A673 (cell line): ENCODE data around the gene TEX19. TPM values are rescaled to one million over a fixed set of nuclear protein-coding genes. Genes with fewer than 3 reads are reported as not detected.

Source experiments
- BruUV-seq: library from RNA; stranded (reverse); fragments of 400-500 nt; replicated peaks from 2 replicates; lab custom pipeline; 2021; lab: Mats Ljungman, UMichigan
- CTCF ChIA-PET: fragments of 300-600 bp; sonication (Branson Sonifier 250); formaldehyde crosslinking; loops from one replicate; lab custom pipeline; 2022; ENCODE audit warnings: antibody characterized with exemption; lab: Charles Lee
- POLR2A ChIA-PET: fragments of 300-600 bp; sonication (Branson Sonifier 250); formaldehyde crosslinking; loops from one replicate; lab custom pipeline; 2022; ENCODE audit warnings: antibody characterized with exemption; ENCODE audit not compliant: low non-redundant PET; lab: Charles Lee
- DNase-seq: peaks from one replicate; pipeline ENCODE4 v3.0.0-alpha.2; 2015; ENCODE audit warnings: low spot score
- H3K27ac ChIP-seq: fragments of 200-600 bp; sonication (generic); 2 replicates; pipeline ENCODE4 v1.5.1; 2016; ENCODE audit warnings: mixed run types, low read depth, mild to moderate bottlenecking, mixed read lengths, antibody characterized with exemption, low read length; ENCODE audit not compliant: poor library complexity, severe bottlenecking
- H3K27me3 ChIP-seq: fragments of 200-600 bp; sonication (generic); replicated peaks from 2 replicates; pipeline ENCODE4 v1.6.1; 2017; ENCODE audit warnings: mixed run types, low read depth, mild to moderate bottlenecking, mixed read lengths, antibody characterized with exemption, low read length; ENCODE audit not compliant: insufficient read depth, poor library complexity
- H3K36me3 ChIP-seq: fragments of 200-600 bp; sonication (generic); 2 replicates; pipeline ENCODE4 v1.6.1; 2016; ENCODE audit warnings: mixed run types, mild to moderate bottlenecking, mixed read lengths, antibody characterized with exemption, low read length; ENCODE audit not compliant: insufficient read depth, poor library complexity, severe bottlenecking
- H3K4me1 ChIP-seq: fragments of 200-600 bp; sonication (generic); 2 replicates; pipeline ENCODE4 v1.6.1; 2017; ENCODE audit warnings: mixed run types, mild to moderate bottlenecking, mixed read lengths, antibody characterized with exemption, low read length; ENCODE audit not compliant: insufficient read depth, poor library complexity, severe bottlenecking
- H3K4me3 ChIP-seq: fragments of 200-600 bp; sonication (generic); 2 replicates; pipeline ENCODE4 v1.5.1; 2016; ENCODE audit warnings: low read depth, mixed run types, mild to moderate bottlenecking, mixed read lengths, low read length; ENCODE audit not compliant: poor library complexity, severe bottlenecking
- H3K9me3 ChIP-seq: fragments of 200-600 bp; sonication (generic); 2 replicates; pipeline ENCODE4 v1.6.1; 2016; ENCODE audit warnings: mixed run types, low read depth, mild to moderate bottlenecking, mixed read lengths, antibody characterized with exemption, low read length; ENCODE audit not compliant: poor library complexity, severe bottlenecking
- EZH2 ChIP-seq: fragments of 200-600 bp; sonication (generic); IDR thresholded peaks from 2 replicates; pipeline ENCODE4 v1.6.1; 2017; ENCODE audit warnings: borderline replicate concordance, low read depth, mild to moderate bottlenecking, mixed read lengths, antibody characterized with exemption, low read length; ENCODE audit not compliant: poor library complexity, severe bottlenecking
- intact Hi-C: fragments of 100-400 bp; cut with micrococcal nuclease; formaldehyde crosslinking; loops from one replicate; pipeline ENCODE4 v1.10.0; 2022; ENCODE audit not compliant: unreplicated experiment
- total RNA-seq: library from RNA; stranded (reverse); gene quantifications from 2 replicates; pipeline ENCODE4 v1.2.3, GENCODE V29; 2021
- TF ChIP-seq, protein P1 (sequence below): fragments of 300-800, 200-600 bp; sonication (generic); conservative IDR thresholded peaks from 2 replicates; pipeline ENCODE4 v1.5.1; 2017; ENCODE audit warnings: low read depth, mild to moderate bottlenecking, antibody characterized with exemption, low read length, moderate library complexity, mixed read lengths

The TEX19 gene
- total RNA-seq, 1 experiment from 2014 or later, result 0.39 TPM

DNA sequence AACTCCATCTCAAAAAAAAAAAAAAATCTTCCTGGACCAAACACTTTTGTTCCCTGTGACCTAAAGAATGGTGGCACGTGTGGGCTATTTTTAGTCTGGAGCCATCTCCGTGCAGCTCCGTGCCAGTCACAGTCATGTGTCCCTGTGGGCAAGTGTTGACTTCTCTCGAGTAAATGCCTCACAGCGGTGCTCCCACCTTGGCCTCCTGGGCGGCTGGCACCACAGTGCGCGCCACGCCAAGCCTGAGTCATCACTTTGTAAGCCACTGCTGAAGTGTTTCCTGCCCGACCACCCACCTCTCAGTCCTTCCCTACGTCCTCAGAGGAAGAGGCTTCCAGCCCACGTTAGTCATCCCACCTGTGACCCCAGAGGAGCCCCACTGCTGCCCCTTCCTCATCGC is 48.2 kb downstream of the TEX19 start:
- intact Hi-C loops, result no loop called here
- Histone ChIP-seq H3K9me3 (no peaks in the 10 kb centered on the region), H3K36me3 (peaks cover 3% of the 10 kb centered on the region), H3K4me1 (no peaks in the 10 kb centered on the region), H3K4me3 (no peak overlapping the region), H3K27ac (no peak overlapping the region), H3K27me3 (no peaks in the 10 kb centered on the region)
- ChIA-PET CTCF (no interaction called here), POLR2A (no interaction called here)
- no peak for DNase-seq
- TF ChIP-seq EZH2, result no peak
- TF ChIP-seq, protein P1, sequence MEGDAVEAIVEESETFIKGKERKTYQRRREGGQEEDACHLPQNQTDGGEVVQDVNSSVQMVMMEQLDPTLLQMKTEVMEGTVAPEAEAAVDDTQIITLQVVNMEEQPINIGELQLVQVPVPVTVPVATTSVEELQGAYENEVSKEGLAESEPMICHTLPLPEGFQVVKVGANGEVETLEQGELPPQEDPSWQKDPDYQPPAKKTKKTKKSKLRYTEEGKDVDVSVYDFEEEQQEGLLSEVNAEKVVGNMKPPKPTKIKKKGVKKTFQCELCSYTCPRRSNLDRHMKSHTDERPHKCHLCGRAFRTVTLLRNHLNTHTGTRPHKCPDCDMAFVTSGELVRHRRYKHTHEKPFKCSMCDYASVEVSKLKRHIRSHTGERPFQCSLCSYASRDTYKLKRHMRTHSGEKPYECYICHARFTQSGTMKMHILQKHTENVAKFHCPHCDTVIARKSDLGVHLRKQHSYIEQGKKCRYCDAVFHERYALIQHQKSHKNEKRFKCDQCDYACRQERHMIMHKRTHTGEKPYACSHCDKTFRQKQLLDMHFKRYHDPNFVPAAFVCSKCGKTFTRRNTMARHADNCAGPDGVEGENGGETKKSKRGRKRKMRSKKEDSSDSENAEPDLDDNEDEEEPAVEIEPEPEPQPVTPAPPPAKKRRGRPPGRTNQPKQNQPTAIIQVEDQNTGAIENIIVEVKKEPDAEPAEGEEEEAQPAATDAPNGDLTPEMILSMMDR, result no peak
- BruUV-seq, result no TSS peak

DNA sequence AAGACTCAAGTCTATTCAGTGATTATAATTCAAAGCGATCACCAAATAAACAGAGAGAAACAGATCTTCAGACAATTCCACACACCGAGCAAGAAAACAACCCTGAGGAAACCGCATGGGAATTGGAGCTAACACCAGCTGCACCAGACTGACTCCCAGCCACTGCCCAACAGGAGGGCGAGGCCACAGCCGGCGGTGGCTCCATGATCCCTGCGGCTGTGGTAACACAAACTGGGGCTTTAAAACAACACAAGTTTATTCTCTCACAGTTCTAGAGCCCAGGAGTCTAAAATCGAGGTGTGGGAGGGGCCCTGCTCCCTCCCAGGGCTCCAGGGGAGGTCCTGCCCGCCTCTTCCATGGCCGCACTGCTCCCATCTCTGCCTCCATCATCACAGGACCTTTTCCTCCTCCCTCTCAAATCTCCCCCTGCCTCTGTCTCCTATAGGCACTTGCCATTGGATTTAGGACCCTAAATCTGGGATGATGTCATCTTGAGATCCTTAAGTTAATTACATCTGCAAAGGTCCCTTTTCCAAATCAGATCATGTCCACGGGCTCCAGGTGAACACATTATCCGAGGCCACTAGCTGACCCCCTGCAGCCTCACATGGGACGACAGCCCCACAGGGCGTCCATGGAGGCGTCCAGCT is 49.4 kb downstream of the TEX19 start:
- POLR2A ChIA-PET, result no interaction called here
- intact Hi-C loops, result no loop called here

DNA sequence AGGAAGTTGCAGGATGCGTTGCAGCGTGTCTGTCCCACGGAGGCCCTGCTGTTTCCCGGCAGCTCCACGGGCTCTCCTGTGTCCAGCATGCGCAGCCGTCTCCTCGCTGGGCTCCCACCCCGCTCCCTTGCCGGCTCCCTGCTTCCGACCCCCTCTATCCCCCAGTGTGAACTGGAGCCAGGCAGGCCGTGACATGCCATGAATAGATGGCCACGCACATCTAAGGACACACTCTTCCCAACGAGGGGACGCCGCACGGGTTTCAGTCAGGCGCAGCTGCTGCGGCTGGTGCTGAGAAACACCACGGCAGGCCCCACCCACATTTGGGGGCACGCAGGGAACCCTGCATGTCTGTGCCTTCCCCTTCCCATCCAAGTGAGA is 49.9 kb downstream of the TEX19 start:
- ChIA-PET CTCF (no interaction called here), POLR2A (no interaction called here)
- no TSS peak for BruUV-seq
- no peaks in the 10 kb centered on the region for H3K9me3 ChIP-seq
- no peaks in the 10 kb centered on the region for H3K27me3 ChIP-seq
- DNase-seq, result no peak
- intact Hi-C loops, result no loop called here
- H3K27ac ChIP-seq, result no peak overlapping the region
- TF ChIP-seq EZH2, result no peak
- TF ChIP-seq, protein P1, result no peak
- peaks cover 4% of the 10 kb centered on the region for H3K36me3 ChIP-seq
- H3K4me1 ChIP-seq, result no peaks in the 10 kb centered on the region
- H3K4me3 ChIP-seq, result no peak overlapping the region

More for the DNA sequence above, 49.4 kb downstream of the TEX19 start:
- H3K36me3 ChIP-seq, result peaks cover 3% of the 10 kb centered on the region
- no peak overlapping the region for H3K4me3 ChIP-seq
- no peaks in the 10 kb centered on the region for H3K4me1 ChIP-seq
- TF ChIP-seq EZH2, result no peak
- TF ChIP-seq, protein P1, result no peak
- H3K27me3 ChIP-seq, result no peaks in the 10 kb centered on the region
- no peak for DNase-seq
- no peak overlapping the region for H3K27ac ChIP-seq
- BruUV-seq, result no TSS peak
- CTCF ChIA-PET, result no interaction called here
- H3K9me3 ChIP-seq, result no peaks in the 10 kb centered on the region
